SH-SY5Y (cell line): ENCODE data around the gene RNF5.

Source experiments
- GATA2 ChIP-seq: IDR thresholded peaks from 2 replicates; pipeline ENCODE4 v1.6.1; 2011; ENCODE audit warnings: mild to moderate bottlenecking, low read depth, low read length
- GATA3 ChIP-seq: IDR thresholded peaks from 2 replicates; pipeline ENCODE4 v1.6.1; 2011; ENCODE audit warnings: low read depth, mild to moderate bottlenecking, low read length, moderate library complexity

DNA sequence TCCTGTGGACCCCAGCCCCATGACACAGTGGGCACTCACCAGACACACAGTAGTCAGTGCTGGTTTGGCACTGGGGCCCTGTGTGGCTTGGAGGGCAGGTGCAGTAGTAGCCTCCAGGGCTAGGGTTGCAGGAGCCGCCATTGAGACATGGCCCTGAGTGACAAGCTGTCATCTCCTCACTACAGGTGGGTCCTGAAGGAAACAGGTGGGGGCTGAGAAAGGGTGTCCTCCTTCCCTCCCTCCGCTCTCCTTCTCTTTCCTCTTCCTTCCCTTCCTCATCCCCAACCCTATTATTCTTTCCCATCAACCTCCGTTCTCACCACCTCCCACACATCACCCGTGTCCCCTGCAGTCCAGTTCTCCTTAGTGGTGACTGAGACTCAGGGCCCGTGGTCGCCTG lies 35.4 kb downstream of the RNF5 start:
- TF ChIP-seq GATA2 (no peak), GATA3 (no peak)
